GM03348 (cell line): ENCODE data around the gene MACROD2.
"Not testable (repeated sequence)": the region's sequence is repeated elsewhere in the genome, so short reads cannot be mapped to it uniquely, and the experiment has no call there.

ENCODE experiments used
- DNase-seq: peaks from one replicate; pipeline ENCODE4 v3.0.0; 2012; ENCODE audit warnings: low spot score

Gene MACROD2

GRCh38 chr20:14914633-14915032, 919.3 kb downstream of the MACROD2 start:
- no peak for DNase-seq

DNA sequence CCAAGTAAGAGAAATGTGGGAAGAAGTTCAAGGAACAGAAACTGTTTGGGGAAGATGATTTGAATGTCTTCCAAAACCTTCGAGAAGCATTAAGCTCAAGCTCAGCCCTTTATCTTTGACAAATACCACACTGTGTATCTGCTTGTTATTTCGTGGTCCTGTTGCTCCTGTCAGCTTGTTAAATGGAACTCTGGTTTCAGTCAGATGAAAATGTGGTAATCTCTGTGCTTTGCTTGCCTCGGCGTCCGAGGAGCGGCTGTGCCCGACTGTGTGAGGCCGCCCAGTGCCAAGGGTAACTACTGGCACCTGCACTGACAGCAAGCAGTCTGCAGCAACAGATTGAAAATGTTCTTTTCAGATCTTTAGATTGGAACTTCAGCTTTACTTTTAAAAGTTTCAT, 920.0 kb downstream of the MACROD2 start:
- no peak for DNase-seq

- no peak for DNase-seq
Measured at GRCh38 chr20:14916360-14916920, 921.1 kb downstream of the MACROD2 start.

DNA sequence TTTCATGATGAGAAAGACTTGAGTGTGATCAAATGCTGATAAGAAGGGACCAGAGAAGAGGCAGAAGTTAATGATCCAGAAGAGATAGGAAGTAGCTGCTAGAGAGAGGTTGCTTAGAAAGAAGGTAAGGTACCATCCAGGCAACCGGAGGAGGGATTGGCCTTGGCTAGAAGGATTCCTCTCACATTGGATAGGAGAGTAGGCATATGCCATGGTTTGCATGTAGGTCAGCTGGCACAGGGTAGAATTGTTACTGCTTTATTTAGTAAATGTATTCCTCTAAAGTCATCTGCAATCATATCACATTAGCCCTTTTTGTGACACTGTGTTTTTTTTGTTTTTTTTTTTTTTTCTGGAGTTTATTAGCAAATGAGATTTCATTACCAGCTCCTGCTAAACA, 923.0 kb downstream of the MACROD2 start:
- DNase-seq, result no peak

GRCh38 chr20:14918976-14919375, 923.7 kb downstream of the MACROD2 start:
- peak; percentile 9 for DNase-seq

- DNase-seq, result no peak
Measured at GRCh38 chr20:14919501-14920081, 924.3 kb downstream of the MACROD2 start.

GRCh38 chr20:14921513-14921912, 926.2 kb downstream of the MACROD2 start:
- DNase-seq, result peak; percentile 7

- DNase-seq, result no peak
Measured at GRCh38 chr20:14922503-14923267, 927.4 kb downstream of the MACROD2 start.

DNA sequence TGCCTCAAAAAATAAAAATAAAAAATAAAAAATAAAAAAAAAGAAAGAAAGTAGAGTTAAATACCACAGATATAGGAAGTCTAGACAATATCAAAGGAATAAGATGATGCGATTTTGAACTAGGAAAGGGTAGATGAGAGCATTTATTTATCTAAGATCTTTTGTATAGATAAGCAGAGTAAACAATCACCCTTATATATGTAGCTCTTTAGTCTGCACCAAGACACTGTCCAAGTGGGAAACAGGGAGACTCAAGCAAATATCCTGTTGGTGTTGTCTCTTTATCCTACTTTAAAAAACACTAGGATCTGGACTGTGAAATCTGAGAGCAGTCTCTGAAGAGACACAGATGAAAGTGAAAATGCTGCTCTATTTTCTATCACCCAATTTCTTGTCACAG, 929.1 kb downstream of the MACROD2 start:
- no peak for DNase-seq

- peak; percentile 39 for DNase-seq
Measured at GRCh38 chr20:14925300-14925699, 930.0 kb downstream of the MACROD2 start.

- not testable (repeated sequence) for DNase-seq
Measured at GRCh38 chr20:14926436-14926835, 931.1 kb downstream of the MACROD2 start.

- no peak for DNase-seq
Measured at GRCh38 chr20:14928083-14928482, 932.8 kb downstream of the MACROD2 start.

DNA sequence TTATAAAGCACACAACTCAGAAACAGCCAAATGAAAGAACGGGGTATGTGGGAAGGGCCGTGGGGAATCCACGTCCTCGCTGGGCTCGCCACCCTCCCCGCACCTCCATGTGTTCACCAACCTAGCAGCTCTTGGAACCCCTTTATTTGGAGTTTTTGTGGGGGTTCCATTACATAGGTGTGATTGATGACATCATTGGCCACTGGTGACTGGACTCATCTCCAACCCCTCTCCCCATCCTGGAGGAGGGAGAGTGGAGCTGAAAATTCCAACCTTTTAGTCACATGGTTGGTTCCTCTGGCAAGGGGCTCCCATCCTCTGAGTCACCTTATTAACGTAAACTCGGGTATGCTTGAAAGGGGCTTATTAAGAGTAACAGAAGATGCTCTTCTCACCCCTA, 934.1 kb downstream of the MACROD2 start:
- DNase-seq, result no peak

DNA sequence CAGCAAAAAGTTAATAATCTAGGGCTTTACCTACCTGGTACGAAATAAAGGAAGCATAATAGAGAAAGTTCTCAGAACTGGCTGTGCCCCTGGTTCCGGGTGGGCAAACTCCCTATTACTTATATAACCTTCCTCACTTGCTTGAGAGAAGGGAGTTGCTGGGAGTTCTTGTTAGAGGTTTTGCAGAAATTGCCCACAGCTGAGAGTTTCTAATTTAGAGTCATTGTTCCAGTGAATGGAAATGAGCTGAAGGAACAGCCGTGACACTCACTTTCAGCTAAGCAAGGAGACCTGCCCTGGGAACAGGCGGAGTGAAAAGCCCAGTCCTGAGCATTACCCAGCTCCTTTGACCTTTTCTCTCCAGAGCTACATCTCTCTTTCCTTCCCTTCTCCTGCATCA, 936.7 kb downstream of the MACROD2 start:
- DNase-seq, result no peak

GRCh38 chr20:14935285-14935684, 940.0 kb downstream of the MACROD2 start:
- DNase-seq, result no peak

DNA sequence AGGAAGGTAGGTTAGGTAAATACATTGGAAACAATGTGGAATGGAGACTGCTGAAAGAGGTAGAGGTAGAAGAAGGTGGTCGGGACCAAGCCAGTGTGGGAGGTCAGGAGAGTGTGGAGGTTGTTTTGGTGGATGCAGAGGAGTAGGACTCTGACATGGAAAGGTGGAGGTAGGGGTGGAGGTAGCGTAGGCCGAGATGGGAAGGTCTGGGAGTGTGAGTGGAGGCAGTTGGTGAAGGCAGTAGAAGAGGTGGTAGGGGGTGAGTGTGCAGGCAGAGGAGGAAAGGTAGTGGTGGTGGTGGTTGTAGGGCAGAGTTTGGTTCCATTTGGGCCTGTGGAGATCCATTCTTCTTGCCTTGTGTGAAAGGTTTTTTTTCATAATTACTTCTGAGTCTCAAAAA, 941.7 kb downstream of the MACROD2 start:
- DNase-seq, result no peak

DNA sequence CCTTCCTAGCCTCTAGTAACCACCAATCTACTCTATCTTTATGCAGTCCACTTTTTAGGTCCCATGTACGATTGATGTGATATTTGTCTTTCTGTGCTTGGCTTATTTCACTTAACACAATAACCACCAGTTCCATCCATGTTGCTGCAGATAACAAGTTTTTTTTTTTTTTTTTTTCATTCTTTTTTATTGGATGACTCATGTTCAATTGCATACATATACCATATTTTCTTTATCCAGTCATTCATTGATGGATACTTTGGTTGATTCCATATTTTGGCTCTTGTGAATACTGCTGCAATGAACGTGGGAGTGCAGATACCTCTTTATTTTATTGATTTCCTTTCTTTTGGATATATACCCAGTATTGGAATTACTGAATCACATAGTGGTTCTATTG, 942.5 kb downstream of the MACROD2 start:
- no peak for DNase-seq

GRCh38 chr20:14947536-14947935, 952.2 kb downstream of the MACROD2 start:
- no peak for DNase-seq

DNA sequence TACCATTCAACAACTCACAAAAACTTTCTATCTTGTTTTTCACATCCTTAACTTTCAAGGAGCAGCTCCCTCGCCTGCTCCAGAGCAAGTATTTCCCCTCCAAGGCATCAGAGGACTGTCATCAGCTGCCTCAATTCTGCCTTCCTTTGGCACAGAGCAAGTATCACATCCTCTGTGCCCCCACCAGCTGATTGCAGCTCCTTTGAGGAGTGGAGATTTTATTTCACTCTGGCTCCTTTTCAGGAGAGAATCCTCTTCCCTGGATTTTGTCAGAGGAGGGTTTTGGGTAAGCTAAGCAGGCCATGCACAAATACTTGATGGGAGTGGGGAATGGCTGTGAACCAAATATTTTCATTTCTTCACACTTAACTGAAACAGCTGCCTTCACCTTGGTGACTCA, 952.6 kb downstream of the MACROD2 start:
- no peak for DNase-seq

- no peak for DNase-seq
Measured at GRCh38 chr20:14948416-14948815, 953.1 kb downstream of the MACROD2 start.

DNA sequence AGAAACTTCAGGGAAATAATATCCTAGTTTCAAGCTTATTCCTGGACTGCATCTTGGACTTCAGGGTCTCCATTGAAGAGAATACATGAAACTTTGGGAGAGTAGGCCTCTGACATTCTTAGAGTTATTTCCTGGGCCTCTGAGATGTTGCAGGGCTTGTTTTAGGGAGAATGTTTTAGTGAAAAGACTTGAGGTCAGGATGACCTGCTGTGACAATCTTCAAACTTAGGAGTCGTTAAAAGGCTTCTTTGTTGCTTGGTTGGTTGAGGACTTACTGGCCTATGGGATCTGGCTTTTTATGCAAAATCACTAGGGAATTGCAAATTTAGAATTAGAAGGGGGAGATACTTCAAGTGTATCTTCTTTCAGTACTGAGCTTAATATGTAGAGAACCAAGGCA, 955.3 kb downstream of the MACROD2 start:
- no peak for DNase-seq

DNA sequence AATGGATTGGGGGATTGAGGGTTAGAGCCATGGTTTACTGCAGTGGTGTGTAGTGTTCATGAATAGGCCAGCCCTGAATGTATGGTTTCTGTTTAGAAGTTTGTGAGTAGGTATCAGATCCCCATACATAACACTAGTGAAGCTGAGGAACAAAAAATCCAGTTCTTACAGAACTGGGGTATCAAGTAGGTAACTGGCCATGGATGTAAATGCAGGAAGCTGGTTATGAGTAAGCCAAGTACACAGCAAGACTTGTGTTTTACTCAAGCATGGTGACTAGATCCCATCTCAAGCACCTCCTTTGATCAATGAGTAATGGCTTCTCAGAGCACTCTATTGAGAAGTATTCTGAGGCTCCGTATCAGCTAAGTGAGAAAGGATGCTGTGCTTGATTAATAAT, 955.8 kb downstream of the MACROD2 start:
- no peak for DNase-seq

DNA sequence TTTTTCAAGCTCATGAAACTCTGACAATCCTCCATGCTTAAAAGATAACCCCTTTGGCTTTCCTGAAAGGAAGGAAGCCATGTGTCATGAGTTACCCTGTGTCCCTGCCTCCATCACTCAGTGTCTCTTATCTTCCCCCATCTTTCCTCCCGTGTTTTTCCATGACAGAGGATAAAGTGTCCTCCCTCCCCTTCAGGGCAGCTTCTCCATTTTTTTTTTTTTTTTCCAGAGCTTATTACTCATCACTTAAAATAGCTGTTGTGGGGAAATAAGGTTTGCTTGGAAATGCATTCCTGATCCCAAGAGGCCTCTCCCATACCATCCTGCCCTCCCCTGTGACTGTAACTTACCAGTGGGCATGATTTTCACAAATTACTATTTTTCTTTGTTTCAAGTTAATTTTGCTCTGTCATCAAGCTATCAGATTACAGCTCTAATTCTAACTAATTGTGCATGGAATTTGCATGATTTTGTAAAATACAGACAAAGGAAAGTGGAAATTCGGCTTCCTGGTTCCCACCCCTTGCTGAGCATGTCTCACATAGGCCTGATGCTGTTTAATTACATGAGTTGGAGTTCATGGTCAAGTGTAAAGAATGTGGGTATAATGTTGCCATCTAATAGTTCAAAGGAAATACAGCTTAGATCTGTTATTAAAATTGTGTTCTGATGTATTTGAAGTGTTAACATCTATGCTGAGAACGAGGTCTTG, 956.5 kb downstream of the MACROD2 start:
- DNase-seq, result peak; percentile 51
